Activated CD4-positive, CD25-positive, alpha-beta regulatory T cell treated with anti-CD3 and anti-CD28 coated beads, Interleukin-2, amount 50 U/mL, for 24 hours (primary cell): Measurements from ENCODE around the gene PTPRM.

Experiments used
- ATAC-seq, 2 donors: fragments of 150-1000 bp; cut with Tn5 transposase; one replicate each; pipeline ENCODE4 v1.10.0; 2021; ENCODE audit warnings: mild to moderate bottlenecking in 1 of 2, moderate library complexity in 1 of 2

The PTPRM gene

GRCh38 chr18:8194431-8194830, 627.3 kb downstream of the PTPRM start:
- no peak for ATAC-seq

- ATAC-seq: no peak
Observed at GRCh38 chr18:8196238-8196637, 629.1 kb downstream of the PTPRM start.

- no peak for ATAC-seq
Observed at GRCh38 chr18:8197499-8197898, 630.4 kb downstream of the PTPRM start.

- ATAC-seq: no peak
Observed at GRCh38 chr18:8207996-8208395, 640.9 kb downstream of the PTPRM start.

GRCh38 chr18:8208716-8209115, 641.6 kb downstream of the PTPRM start:
- no peak for ATAC-seq

GRCh38 chr18:8212896-8213780, 646.0 kb downstream of the PTPRM start:
- no peak for ATAC-seq

- ATAC-seq: no peak
Observed at GRCh38 chr18:8215741-8216140, 648.6 kb downstream of the PTPRM start.

- ATAC-seq: no peak
Observed at GRCh38 chr18:8217051-8217564, 650.0 kb downstream of the PTPRM start.

- no peak for ATAC-seq
Observed at GRCh38 chr18:8218197-8218596, 651.1 kb downstream of the PTPRM start.

GRCh38 chr18:8221452-8221851, 654.3 kb downstream of the PTPRM start:
- ATAC-seq: no peak

- no peak for ATAC-seq
Observed at GRCh38 chr18:8224576-8224975, 657.5 kb downstream of the PTPRM start.

GRCh38 chr18:8229040-8229439, 661.9 kb downstream of the PTPRM start:
- no peak for ATAC-seq

GRCh38 chr18:8229787-8230186, 662.7 kb downstream of the PTPRM start:
- no peak for ATAC-seq

- no peak for ATAC-seq
Observed at GRCh38 chr18:8231316-8231715, 664.2 kb downstream of the PTPRM start.

GRCh38 chr18:8232791-8233190, 665.7 kb downstream of the PTPRM start:
- no peak for ATAC-seq

- ATAC-seq: no peak
Observed at GRCh38 chr18:8235894-8236293, 668.8 kb downstream of the PTPRM start.

- ATAC-seq: no peak
Observed at GRCh38 chr18:8238507-8238906, 671.4 kb downstream of the PTPRM start.

GRCh38 chr18:8241731-8242130, 674.6 kb downstream of the PTPRM start:
- ATAC-seq: no peak

GRCh38 chr18:8242151-8242696, 675.1 kb downstream of the PTPRM start:
- ATAC-seq: no peak

GRCh38 chr18:8247700-8248099, 680.6 kb downstream of the PTPRM start:
- ATAC-seq: no peak

- ATAC-seq: no peak
Observed at GRCh38 chr18:8248576-8248975, 681.5 kb downstream of the PTPRM start.

- ATAC-seq: no peak
Observed at GRCh38 chr18:8249811-8250210, 682.7 kb downstream of the PTPRM start.

GRCh38 chr18:8252371-8252770, 685.3 kb downstream of the PTPRM start:
- no peak for ATAC-seq

GRCh38 chr18:8253944-8254343, 686.8 kb downstream of the PTPRM start:
- ATAC-seq: no peak
